HCT116 (cell line): ENCODE results near the gene CYSRT1. TPM values are rescaled to one million over a fixed set of nuclear protein-coding genes. Genes with fewer than 3 reads are reported as not detected.

Experiments used
- ATAC-seq: fragments of 200-7000 bp; cut with Tn5 transposase; 2 replicates; pipeline ENCODE4 v1.9.1; 2020; ENCODE audit warnings: mild to moderate bottlenecking, moderate library complexity
- BruUV-seq: library from RNA; stranded (reverse); fragments of 400-500 nt; replicated peaks from 2 replicates; lab custom pipeline; 2021; lab: Mats Ljungman, UMichigan
- CTCF ChIA-PET: fragments of 300-600 bp; sonication (Branson Sonifier 250); formaldehyde crosslinking; loops from one replicate; lab custom pipeline; 2021; ENCODE audit warnings: antibody characterized with exemption; lab: Charles Lee
- POLR2A ChIA-PET: fragments of 300-600, 350-600 bp; sonication (Branson Sonifier 250); formaldehyde crosslinking; loops from one replicate; lab custom pipeline; 2021; ENCODE audit warnings: antibody characterized with exemption; lab: Charles Lee
- RAD21 ChIA-PET, 2 experiments: fragments of 300-600 bp; sonication (Branson Sonifier 250); formaldehyde crosslinking; loops; one replicate each; lab custom pipeline; 2023; ENCODE audit warnings: low total read pairs in 2 of 2; ENCODE audit not compliant: uncharacterized antibody in 2 of 2, unreplicated experiment in 2 of 2, low non-redundant PET in 1 of 2; lab: Charles Lee
- DNase-seq: peaks from one replicate; pipeline ENCODE4 v3.0.0-alpha.2; 2010; ENCODE audit warnings: low read depth, low spot score
- H2AFZ ChIP-seq: fragments of 200-600 bp; shearing (Covaris generic), sonication (generic); 2 replicates; pipeline ENCODE4 v1.6.1; 2017; ENCODE audit warnings: low read depth, mixed run types, mixed read lengths, antibody characterized with exemption, low read length; ENCODE audit not compliant: poor library complexity, severe bottlenecking
- H3K27ac ChIP-seq: 2 replicates; pipeline ENCODE4 v1.5.1; 2012; ENCODE audit warnings: low read depth, low read length
- H3K27me3 ChIP-seq: fragments of 200-600 bp; sonication (generic); 2 replicates; pipeline ENCODE4 v1.6.1; 2016; ENCODE audit warnings: mixed run types, low read length, mixed read lengths; ENCODE audit not compliant: insufficient read depth
- H3K36me3 ChIP-seq, 2 experiments: fragments of 200-500 bp in 1 of 2; fragments of 200-600 bp in 1 of 2; sonication (Bioruptor generic) in 1 of 2; sonication (generic) in 1 of 2; 2 replicates each; pipeline versions ENCODE4 v1.5.1 to v1.6.1; 2014 to 2016; ENCODE audit warnings: low read length in 2 of 2, inconsistent platforms in 1 of 2, mixed read lengths in 1 of 2, mixed run types in 1 of 2; ENCODE audit not compliant: insufficient read depth in 2 of 2, control insufficient read depth in 1 of 2
- H3K4me1 ChIP-seq, 2 experiments: fragments of 200-600 bp in 1 of 2; sonication (generic) in 1 of 2; 2 replicates each; pipeline versions ENCODE4 v1.5.1 to v1.6.1; 2012 to 2017; ENCODE audit warnings: low read length in 2 of 2, inconsistent platforms in 1 of 2, mild to moderate bottlenecking in 1 of 2, mixed read lengths in 1 of 2, mixed run types in 1 of 2, moderate library complexity in 1 of 2; ENCODE audit not compliant: insufficient read depth in 2 of 2, control insufficient read depth in 1 of 2
- H3K4me2 ChIP-seq: fragments of 200-600 bp; sonication (generic); 2 replicates; pipeline ENCODE4 v1.6.1; 2017; ENCODE audit warnings: mixed run types, low read length, mixed read lengths
- H3K4me3 ChIP-seq, 2 experiments: fragments of 200-600 bp in 1 of 2; sonication (generic) in 1 of 2; replicated peaks in 1 of 2; 2 replicates each; pipeline ENCODE4 v1.5.1; 2011 to 2016; ENCODE audit warnings: low read length in 2 of 2, control low read depth in 1 of 2, low read depth in 1 of 2, mild to moderate bottlenecking in 1 of 2, mixed read lengths in 1 of 2, mixed run types in 1 of 2
- H3K79me2 ChIP-seq: fragments of 200-600 bp; sonication (generic); 2 replicates; pipeline ENCODE4 v1.6.1; 2017; ENCODE audit warnings: mild to moderate bottlenecking, mixed run types, low read length, moderate library complexity, mixed read lengths; ENCODE audit not compliant: insufficient read depth
- H3K9ac ChIP-seq: fragments of 200-600 bp; sonication (generic); 2 replicates; pipeline ENCODE4 v1.6.1; 2016; ENCODE audit warnings: low read length, mixed read lengths
- H3K9me2 ChIP-seq: fragments of 200-600 bp; sonication (generic), shearing (Covaris generic); 2 replicates; pipeline ENCODE4 v1.6.1; 2017; ENCODE audit warnings: mixed run types, mild to moderate bottlenecking, moderate library complexity; ENCODE audit not compliant: insufficient read depth
- H3K9me3 ChIP-seq, 2 experiments: fragments of 200-500 bp in 1 of 2; fragments of 200-600 bp in 1 of 2; sonication (Bioruptor generic) in 1 of 2; sonication (generic) in 1 of 2; 2 replicates each; pipeline ENCODE4 v1.6.1; 2014 to 2017; ENCODE audit warnings: low read length in 2 of 2, mixed read lengths in 2 of 2, inconsistent platforms in 1 of 2, low read depth in 1 of 2, mild to moderate bottlenecking in 1 of 2, mixed run types in 1 of 2, moderate library complexity in 1 of 2; ENCODE audit not compliant: control insufficient read depth in 1 of 2, insufficient read depth in 1 of 2
- H4K20me1 ChIP-seq: fragments of 200-600 bp; sonication (generic), shearing (Covaris generic); 2 replicates; pipeline ENCODE4 v1.6.1; 2017; ENCODE audit warnings: mixed run types, mild to moderate bottlenecking, moderate library complexity; ENCODE audit not compliant: insufficient read depth
- EGR1 ChIP-seq: IDR thresholded peaks from 2 replicates; pipeline ENCODE4 v1.6.1; 2012; ENCODE audit warnings: low read depth
- FOSL1 ChIP-seq: IDR thresholded peaks from 2 replicates; pipeline ENCODE4 v1.6.1; 2012; ENCODE audit warnings: low read depth
- POLR2A ChIP-seq: IDR thresholded peaks from 2 replicates; pipeline ENCODE4 v1.7.0; 2011; ENCODE audit warnings: borderline replicate concordance; ENCODE audit not compliant: insufficient read depth, insufficient read length; ENCODE audit errors: extremely low read depth
- ZNF274 ChIP-seq: fragments of 200-500 bp; sonication (Bioruptor generic); IDR thresholded peaks from 2 replicates; pipeline ENCODE4 v1.6.1; 2014; ENCODE audit warnings: mild to moderate bottlenecking, low read depth, low read length, inconsistent platforms
- intact Hi-C: fragments of 100-400 bp; cut with micrococcal nuclease; formaldehyde crosslinking; loops from 2 replicates; pipeline ENCODE4 v1.10.0; 2022
- total RNA-seq: library from RNA; stranded (reverse); gene quantifications from one replicate; pipeline ENCODE4 v1.2.1, GENCODE V29; 2021; ENCODE audit not compliant: unreplicated experiment
- TF ChIP-seq, protein P1 (sequence below): IDR thresholded peaks from 2 replicates; pipeline ENCODE4 v1.6.1; 2012

Gene CYSRT1
- total RNA-seq, 1 experiment from 2014 or later = 4.3 TPM

GRCh38 chr9:137244486-137245449 is 19.8 kb downstream of the CYSRT1 start:
- ATAC-seq (no peak), DNase-seq (no peak)
- intact Hi-C loops = no loop called here
- no peaks in the 10 kb centered on the region for H3K9me3 ChIP-seq
- no peak overlapping the region for H3K4me3 ChIP-seq
- H3K9ac ChIP-seq = no peak overlapping the region
- no TSS peak for BruUV-seq
- peak overlapping the region; percentile 19; the same call in 1 of the 2 replicates for H3K27ac ChIP-seq
- peak; percentile 0 for TF ChIP-seq POLR2A
- TF ChIP-seq FOSL1 = no peak
- TF ChIP-seq, protein P1, sequence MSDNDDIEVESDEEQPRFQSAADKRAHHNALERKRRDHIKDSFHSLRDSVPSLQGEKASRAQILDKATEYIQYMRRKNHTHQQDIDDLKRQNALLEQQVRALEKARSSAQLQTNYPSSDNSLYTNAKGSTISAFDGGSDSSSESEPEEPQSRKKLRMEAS = no peak
- TF ChIP-seq EGR1 = no peak
- H3K4me2 ChIP-seq = no peak overlapping the region
- no peaks in the 10 kb centered on the region for H3K27me3 ChIP-seq
- ChIA-PET POLR2A (interaction anchor here (1.1 to 1.7 kb wide), 3 partner anchors 9 to 177 kb away, joined by 3 to 5 read pairs (median 4); partner anchors contain the start of gene SSNA1), CTCF (interaction anchor here (2.4 kb wide), 1 partner anchor 8 kb away, joined by 7 read pairs; no protein-coding TSS in a partner anchor), RAD21 (no interaction called here)
- H3K9me2 ChIP-seq = no peaks in the 10 kb centered on the region
- H3K79me2 ChIP-seq = peaks cover 26% of the 10 kb centered on the region
- peaks cover 8 to 24% of the 10 kb centered on the region in 2 experiments for H3K4me1 ChIP-seq
- peaks cover 21% of the 10 kb centered on the region; the same call in 1 of the 2 replicates for H4K20me1 ChIP-seq
- H2AFZ ChIP-seq = no peak overlapping the region
- H3K36me3 ChIP-seq = peaks cover 11 to 21% of the 10 kb centered on the region in 2 experiments

- CTCF ChIA-PET = interaction anchor here (2.4 kb wide), 1 partner anchor 9 kb away, joined by 7 read pairs; no protein-coding TSS in a partner anchor
These were observed 20.8 kb downstream of the CYSRT1 start for GRCh38 chr9:137245450-137246421.

More at GRCh38 chr9:137245450-137246421, 20.8 kb downstream of the CYSRT1 start:
- no peak overlapping the region for H3K9ac ChIP-seq
- RAD21 ChIA-PET = no interaction called here
- no peak overlapping the region for H2AFZ ChIP-seq
- H4K20me1 ChIP-seq = peaks cover 21% of the 10 kb centered on the region; the same call in 1 of the 2 replicates
- H3K79me2 ChIP-seq = peaks cover 25% of the 10 kb centered on the region
- no peaks in the 10 kb centered on the region for H3K9me2 ChIP-seq
- no TSS peak for BruUV-seq
- no peak overlapping the region for H3K27ac ChIP-seq
- H3K4me1 ChIP-seq = peaks cover 8 to 22% of the 10 kb centered on the region in 2 experiments
- H3K36me3 ChIP-seq = peaks cover 11 to 21% of the 10 kb centered on the region in 2 experiments
- TF ChIP-seq ZNF274 = no peak
- H3K4me3 ChIP-seq = no peak overlapping the region
- DNase-seq (no peak), ATAC-seq (no peak)
- POLR2A ChIA-PET = interaction anchor here (1.4 to 1.7 kb wide), 2 partner anchors 32 to 57 kb away, joined by 3 to 4 read pairs; partner anchors contain the start of genes SSNA1 and TOR4A
- H3K27me3 ChIP-seq = no peaks in the 10 kb centered on the region
- intact Hi-C loops = no loop called here
- no peaks in the 10 kb centered on the region for H3K9me3 ChIP-seq
- no peak overlapping the region for H3K4me2 ChIP-seq
